HepG2 (cell line): ENCODE data around the gene MAPK12. TPM values are rescaled to one million over a fixed set of nuclear protein-coding genes. Genes with fewer than 3 reads are reported as not detected.

Experiments used
- ATAC-seq: fragments of 200-7000 bp; cut with Tn5 transposase; 3 replicates; pipeline ENCODE4 v1.9.1; 2020; ENCODE audit warnings: mild to moderate bottlenecking, moderate library complexity
- BruUV-seq: library from RNA; stranded (reverse); fragments of 400-500 nt; replicated peaks from 2 replicates; lab custom pipeline; 2021; lab: Mats Ljungman, UMichigan
- CTCF ChIA-PET: fragments of 300-600 bp; formaldehyde crosslinking; extraction: SDS; loops from one replicate; lab custom pipeline; 2021; ENCODE audit warnings: low total read pairs, inconsistent platforms, low intra/inter-chr PET ratio; lab: Yijun Ruan, JAX
- POLR2A ChIA-PET: fragments of 350-600 bp; sonication (Branson Sonifier 250); formaldehyde crosslinking; loops from one replicate; lab custom pipeline; 2020; ENCODE audit warnings: antibody characterized with exemption, inconsistent platforms; lab: Yijun Ruan, JAX
- DNase-seq: peaks from one replicate; pipeline ENCODE4 v3.0.0-alpha.2; 2015; ENCODE audit warnings: low spot score
- FAIRE-seq: peaks from 3 replicates; lab custom pipeline; 2011; peaks lifted over from hg19 to GRCh38; lab: Jason Lieb, UNC
- H2AFZ ChIP-seq: one replicate; pipeline ENCODE4 v1.6.1; 2011; ENCODE audit warnings: low read length, inconsistent platforms
- H3K27ac ChIP-seq: fragments of 300-600 bp; 3 replicates; pipeline ENCODE4 v1.8.0; 2011; ENCODE audit warnings: mixed run types, mild to moderate bottlenecking, mixed read lengths, low read length, inconsistent platforms; ENCODE audit not compliant: insufficient read depth; ENCODE audit errors: extremely low read length
- H3K27me3 ChIP-seq, 2 experiments: fragments of 200-600 bp in 1 of 2; 2 replicates in 1 of 2; 3 replicates in 1 of 2; pipeline versions ENCODE4 v1.6.0 to v1.8.0; 2011; ENCODE audit warnings: low read length in 2 of 2, mild to moderate bottlenecking in 2 of 2, moderate library complexity in 2 of 2, inconsistent platforms in 1 of 2; ENCODE audit not compliant: insufficient read depth in 2 of 2, control insufficient read depth in 1 of 2
- H3K36me3 ChIP-seq, 2 experiments: fragments of 200-600 bp in 1 of 2; replicated peaks in 1 of 2; 2 replicates in 1 of 2; 3 replicates in 1 of 2; pipeline versions ENCODE4 v1.5.1 to v1.8.0; 2011; ENCODE audit warnings: low read length in 2 of 2, inconsistent platforms in 1 of 2; ENCODE audit not compliant: insufficient read depth in 2 of 2, control insufficient read depth in 1 of 2
- H3K4me1 ChIP-seq: 2 replicates; pipeline ENCODE4 v1.5.1; 2012; ENCODE audit warnings: low read length, inconsistent platforms; ENCODE audit not compliant: insufficient read depth
- H3K4me2 ChIP-seq: 2 replicates; pipeline ENCODE4 v1.6.0; 2011; ENCODE audit warnings: low read depth, low read length, inconsistent platforms
- H3K4me3 ChIP-seq, 3 experiments: fragments of 200-600 bp in 1 of 3; sonication (generic), shearing (Covaris generic) in 1 of 3; replicated peaks in 1 of 3; 2 replicates each; pipeline ENCODE4 v1.5.1; 2011 to 2016; ENCODE audit warnings: low read length in 3 of 3, inconsistent platforms in 2 of 3, low read depth in 2 of 3, mild to moderate bottlenecking in 2 of 3, control low read depth in 1 of 3, mixed read lengths in 1 of 3; ENCODE audit not compliant: insufficient read depth in 1 of 3
- H3K79me2 ChIP-seq: one replicate; pipeline ENCODE4 v1.6.1; 2011; ENCODE audit warnings: low read length, inconsistent platforms; ENCODE audit not compliant: insufficient read depth
- H3K9ac ChIP-seq: 2 replicates; pipeline ENCODE4 v1.6.0; 2011; ENCODE audit warnings: mild to moderate bottlenecking, low read depth, low read length, inconsistent platforms; ENCODE audit not compliant: insufficient read depth
- H3K9me3 ChIP-seq: 2 replicates; pipeline ENCODE4 v1.5.1; 2012; ENCODE audit warnings: mild to moderate bottlenecking, low read length
- H4K20me1 ChIP-seq: 2 replicates; pipeline ENCODE4 v1.6.0; 2011; ENCODE audit warnings: inconsistent platforms, mild to moderate bottlenecking, low read length, moderate library complexity; ENCODE audit not compliant: insufficient read depth
- CEBPB ChIP-seq: IDR thresholded peaks from 2 replicates; pipeline ENCODE4 v1.6.1; 2011; ENCODE audit warnings: low read depth, low read length, improper control_type of control experiment, borderline replicate concordance
- DNMT3B ChIP-seq: conservative IDR thresholded peaks from 2 replicates; pipeline ENCODE4 v1.6.1; 2016; ENCODE audit warnings: missing biosample characterization, control low read depth
- ETV5 ChIP-seq: IDR thresholded peaks from 2 replicates; pipeline ENCODE4 v1.6.1; 2018; ENCODE audit warnings: missing biosample characterization, missing genetic modification reagents, inconsistent platforms, borderline replicate concordance
- HDAC2 ChIP-seq: sonication (generic); formaldehyde crosslinking; IDR thresholded peaks from 2 replicates; pipeline ENCODE4 v1.4.0; 2020; ENCODE audit warnings: missing genetic modification reagents
- HNF4A ChIP-seq: sonication (generic); formaldehyde crosslinking; IDR thresholded peaks from 2 replicates; pipeline ENCODE4 v1.4.0; 2020; ENCODE audit warnings: missing genetic modification reagents
- MNT ChIP-seq: fragments of 450-650 bp; IDR thresholded peaks from 2 replicates; pipeline ENCODE4 v1.6.1; 2016
- MXI1 ChIP-seq: IDR thresholded peaks from 3 replicates; pipeline ENCODE4 v1.6.1; 2012; ENCODE audit warnings: low read depth, low read length, inconsistent platforms, borderline replicate concordance
- NR0B2 ChIP-seq: sonication (generic); formaldehyde crosslinking; IDR thresholded peaks from 2 replicates; pipeline ENCODE4 v1.4.0; 2020; ENCODE audit warnings: mild to moderate bottlenecking, missing genetic modification reagents
- TEAD3 ChIP-seq: optimal IDR thresholded peaks from 2 replicates; pipeline ENCODE3; 2016; ENCODE audit warnings: borderline replicate concordance
- ZKSCAN5 ChIP-seq: sonication (generic); formaldehyde crosslinking; IDR thresholded peaks from 2 replicates; pipeline ENCODE4 v1.5.1; 2020; ENCODE audit warnings: mild to moderate bottlenecking, missing genetic modification reagents
- ZNF18 ChIP-seq: sonication (generic); formaldehyde crosslinking; IDR thresholded peaks from 2 replicates; pipeline ENCODE4 v1.8.0; 2022; ENCODE audit warnings: mild to moderate bottlenecking, missing genetic modification reagents; ENCODE audit not compliant: insufficient replicate concordance
- ZNF564 ChIP-seq: sonication (generic); formaldehyde crosslinking; IDR thresholded peaks from 2 replicates; pipeline ENCODE4 v1.8.1; 2023; ENCODE audit warnings: mild to moderate bottlenecking, missing genetic modification reagents
- ZNF572 ChIP-seq: sonication (generic); formaldehyde crosslinking; IDR thresholded peaks from 2 replicates; pipeline ENCODE4 v1.5.1; 2020; ENCODE audit warnings: mild to moderate bottlenecking, missing genetic modification reagents
- ZNF574 ChIP-seq: sonication (generic); formaldehyde crosslinking; IDR thresholded peaks from 2 replicates; pipeline ENCODE4 v1.4.0; 2020; ENCODE audit warnings: missing genetic modification reagents
- ZNF713 ChIP-seq: sonication (generic); formaldehyde crosslinking; IDR thresholded peaks from 2 replicates; pipeline ENCODE4 v1.4.0; 2020; ENCODE audit warnings: mild to moderate bottlenecking, missing genetic modification reagents
- ZNF781 ChIP-seq: sonication (generic); formaldehyde crosslinking; IDR thresholded peaks from 2 replicates; pipeline ENCODE4 v1.5.1; 2020; ENCODE audit warnings: borderline replicate concordance, mild to moderate bottlenecking, missing genetic modification reagents; ENCODE audit errors: not compliant biosample characterization
- WGBS: methylation state at CpG from one replicate; pipeline ENCODE4 v1.1.6; 2017; ENCODE audit warnings: low lambda C conversion rate; 5-methylcytosine and 5-hydroxymethylcytosine counted together
- in situ Hi-C: cut with HindIII; loops from 2 replicates; pipeline ENCODE4 v1.10.0; 2017; ENCODE audit warnings: low pct_unique_long_range_greater_than_20kb; ENCODE audit not compliant: extremely low pct_ligation_motif_present
- intact Hi-C: fragments of 100-400 bp; cut with micrococcal nuclease; formaldehyde crosslinking; loops from one replicate; pipeline ENCODE4 v1.10.0; 2022; ENCODE audit not compliant: unreplicated experiment
- polyA plus RNA-seq, 8 experiments: library from polyadenylated mRNA; depleted of rRNA in 3 of 8; stranded (reverse) in 7 of 8; unstranded in 1 of 8; fragments of >200 nt; fragmentation: Illumina TruSeq in 4 of 8; extraction: Trizol in 4 of 8; gene quantifications; 2 replicates each; pipeline versions ENCODE4 v1.2.1 to v1.2.3, GENCODE V29; 2011 to 2016; ENCODE audit warnings: low read depth in 4 of 8, missing spikeins in 1 of 8, mixed read lengths in 1 of 8; ENCODE audit not compliant: insufficient read depth in 1 of 8
- total RNA-seq, 5 experiments: library from RNA; depleted of rRNA; stranded (reverse); fragments of >200 nt; fragmentation: Illumina TruSeq; extraction: Trizol; gene quantifications; 2 replicates each; pipeline ENCODE4 v1.2.3, GENCODE V29; 2016; ENCODE audit warnings: low read depth in 1 of 5

MAPK12 gene
- total and polyA plus RNA-seq, 2 of the 13 experiments (the other 11 are each of a cell fraction or from before 2014, with no cell fraction given): 22.2 to 23.3 TPM

- TF ChIP-seq ZNF713 (CRISPR knock-in tag) (no peak), ZKSCAN5 (CRISPR knock-in tag) (no peak), ZNF564 (CRISPR knock-in tag) (no peak), ZNF572 (no peak), MXI1 (0 out of 3 replicates have a peak, but pooled peaks have one; percentile 4), MNT (no peak), HDAC2 (CRISPR knock-in tag) (no peak), DNMT3B (CRISPR knock-in tag) (no peak), TEAD3 (CRISPR knock-in tag) (no peak), ZNF781 (CRISPR knock-in tag) (no peak)
Measured at GRCh38 chr22:50261615-50262459, at the start of gene MAPK12 (continued).

- H3K4me3 ChIP-seq: peak overlapping the region; percentile 20 to 69 (median 48)
- H3K9me3 ChIP-seq: no peaks in the 10 kb centered on the region
- H3K27ac ChIP-seq: peak overlapping the region; percentile 41
- WGBS: no CpG with 5 or more reads among the region's 16 CpGs
- H3K79me2 ChIP-seq: peaks cover 9% of the 10 kb centered on the region
- intact Hi-C loops: no loop called here
- H3K27me3 ChIP-seq: no peaks in the 10 kb centered on the region; a peak in 2 of 5 replicates
- POLR2A ChIA-PET: interaction anchor here (0.5 to 3.8 kb wide), 4 partner anchors 9 to 17 kb away, joined by 3 to 27 read pairs (median 3); no protein-coding TSS in a partner anchor
- peak overlapping the region; percentile 42 for H3K9ac ChIP-seq
- H2AFZ ChIP-seq: no peak overlapping the region
- in situ Hi-C loops: no loop called here
- H3K36me3 ChIP-seq: no peaks in the 10 kb centered on the region
- CTCF ChIA-PET: interaction anchor here (0.8 to 1.9 kb wide), 2 partner anchors 20 to 35 kb away, joined by 3 to 12 read pairs; no protein-coding TSS in a partner anchor
- peak; percentile 44 for ATAC-seq
- H4K20me1 ChIP-seq: no peaks in the 10 kb centered on the region
- no peak for FAIRE-seq
- H3K4me1 ChIP-seq: peaks cover 74% of the 10 kb centered on the region
- DNase-seq: peak; percentile 39
- BruUV-seq: no TSS peak
- peak overlapping the region; percentile 81 for H3K4me2 ChIP-seq
- TF ChIP-seq ETV5 (CRISPR knock-in tag): peak; percentile 10; the same call in 1 of the 2 replicates
- no peak for TF ChIP-seq CEBPB
- TF ChIP-seq ZNF18: no peak
- TF ChIP-seq NR0B2: 0 out of 2 replicates have a peak, but pooled peaks have one; percentile 34
- TF ChIP-seq HNF4A (CRISPR knock-in tag): peak; percentile 77
- TF ChIP-seq ZNF574 (CRISPR knock-in tag): peak; percentile 65
Measured at GRCh38 chr22:50310949-50311444, 49.5 kb upstream of the MAPK12 start.
